Measurements from ENCODE around the gene NUMA1. TPM values are rescaled to one million over a fixed set of nuclear protein-coding genes. Genes with fewer than 3 reads are reported as not detected.

The NUMA1 gene
- total RNA-seq, 4 donors from 2014 or later = 259 to 342 (median 280) TPM

- TF ChIP-seq, protein P1, sequence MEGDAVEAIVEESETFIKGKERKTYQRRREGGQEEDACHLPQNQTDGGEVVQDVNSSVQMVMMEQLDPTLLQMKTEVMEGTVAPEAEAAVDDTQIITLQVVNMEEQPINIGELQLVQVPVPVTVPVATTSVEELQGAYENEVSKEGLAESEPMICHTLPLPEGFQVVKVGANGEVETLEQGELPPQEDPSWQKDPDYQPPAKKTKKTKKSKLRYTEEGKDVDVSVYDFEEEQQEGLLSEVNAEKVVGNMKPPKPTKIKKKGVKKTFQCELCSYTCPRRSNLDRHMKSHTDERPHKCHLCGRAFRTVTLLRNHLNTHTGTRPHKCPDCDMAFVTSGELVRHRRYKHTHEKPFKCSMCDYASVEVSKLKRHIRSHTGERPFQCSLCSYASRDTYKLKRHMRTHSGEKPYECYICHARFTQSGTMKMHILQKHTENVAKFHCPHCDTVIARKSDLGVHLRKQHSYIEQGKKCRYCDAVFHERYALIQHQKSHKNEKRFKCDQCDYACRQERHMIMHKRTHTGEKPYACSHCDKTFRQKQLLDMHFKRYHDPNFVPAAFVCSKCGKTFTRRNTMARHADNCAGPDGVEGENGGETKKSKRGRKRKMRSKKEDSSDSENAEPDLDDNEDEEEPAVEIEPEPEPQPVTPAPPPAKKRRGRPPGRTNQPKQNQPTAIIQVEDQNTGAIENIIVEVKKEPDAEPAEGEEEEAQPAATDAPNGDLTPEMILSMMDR (IDR thresholded peaks at IDR 0.05) = peak in 1 of 6 experiments; percentile 10
- no peak for TF ChIP-seq POLR2A (IDR thresholded peaks at IDR 0.05)
- Histone ChIP-seq H3K36me3 (no peaks in the 10 kb centered on the region), H3K9me3 (no peaks in the 10 kb centered on the region), H3K27me3 (no peaks in the 10 kb centered on the region), H3K4me1 (peaks cover 9 to 15% of the 10 kb centered on the region in 2 donors), H3K4me3 (replicated peaks in 1 of 3) (peak overlapping the region in 2 of 3 donors; percentile 4 to 26), H3K27ac (peak overlapping the region; percentile 92 to 98 (median 98))
- no peak for DNase-seq
- 2 to 3% methylated on average over 9 to 10 of the region's 10 CpGs for WGBS, 2 donors
- intact Hi-C loops (cut with DNase I) = no loop called here
Measured at GRCh38 chr11:72111300-72112142, 31.2 kb upstream of the NUMA1 start.

GRCh38 chr11:72105888-72106287 is 25.5 kb upstream of the NUMA1 start, which contains the start of gene TOMT:
Gene TOMT (plus strand): TSS chr11:72105924. CDS start chr11:72105952, 28 bp downstream.
- intact Hi-C loops (cut with DNase I) = loop anchor here (10.0 kb wide), 2 partner anchors 119 to 329 kb away; partner anchors contain the start of genes CLPB and INPPL1
- DNase-seq = no peak
- no peak within 1 kb of the TSS for H3K4me3 ChIP-seq (replicated peaks in 1 of 3)
- H3K27ac ChIP-seq = no peak within 1 kb of the TSS
- H3K9me3 ChIP-seq = no peaks in the 10 kb centered on the region
- 97% methylated on average over 7 to 11 of the region's 14 CpGs for WGBS, 2 donors
- H3K27me3 ChIP-seq = no peaks in the 10 kb centered on the region
- no peaks in the 10 kb centered on the region for H3K36me3 ChIP-seq
- peaks cover 14 to 21% of the 10 kb centered on the region in 2 donors for H3K4me1 ChIP-seq
- TF ChIP-seq, protein P1 (IDR thresholded peaks at IDR 0.05) = no peak

DNA sequence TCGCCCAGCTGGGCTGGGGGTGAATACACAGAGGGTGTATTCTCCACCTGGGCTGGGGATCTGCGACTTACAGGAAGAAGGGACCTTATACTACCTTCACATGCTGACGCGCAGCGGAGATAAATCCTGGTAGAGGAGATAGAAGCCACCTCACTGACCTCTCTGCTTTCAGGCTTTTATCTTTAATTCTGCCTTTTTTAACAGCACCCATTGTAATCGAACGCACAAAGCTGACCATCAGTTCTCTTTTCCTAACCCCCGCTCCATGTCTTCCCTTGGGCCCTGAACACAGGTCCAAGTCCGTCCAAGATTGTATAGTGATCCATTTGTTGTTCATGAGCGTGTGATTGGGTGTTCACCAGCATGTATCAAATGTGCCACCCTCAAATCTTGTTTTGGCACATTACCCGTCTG is 23.4 kb upstream of the NUMA1 start:
- TF ChIP-seq POLR2A (IDR thresholded peaks at IDR 0.05) = no peak
- TF ChIP-seq, protein P1 (IDR thresholded peaks at IDR 0.05) = no peak
- H3K27ac ChIP-seq = peak overlapping the region; percentile 92 to 98 (median 96)
- intact Hi-C loops (cut with DNase I) = loop anchor here (10.0 kb wide), 2 partner anchors 121 to 331 kb away; partner anchors contain the start of genes CLPB and INPPL1
- no peaks in the 10 kb centered on the region for H3K27me3 ChIP-seq
- no peaks in the 10 kb centered on the region for H3K9me3 ChIP-seq
- peaks cover 3 to 5% of the 10 kb centered on the region in 2 donors for H3K36me3 ChIP-seq
- WGBS, 2 donors = 76 to 83% methylated on average over 11 of the region's 11 CpGs
- H3K4me1 ChIP-seq = peaks cover 14 to 34% of the 10 kb centered on the region in 2 donors
- no peak for DNase-seq
- H3K4me3 ChIP-seq (replicated peaks in 1 of 3) = peak overlapping the region in 1 of 3 donors; percentile 76

DNA sequence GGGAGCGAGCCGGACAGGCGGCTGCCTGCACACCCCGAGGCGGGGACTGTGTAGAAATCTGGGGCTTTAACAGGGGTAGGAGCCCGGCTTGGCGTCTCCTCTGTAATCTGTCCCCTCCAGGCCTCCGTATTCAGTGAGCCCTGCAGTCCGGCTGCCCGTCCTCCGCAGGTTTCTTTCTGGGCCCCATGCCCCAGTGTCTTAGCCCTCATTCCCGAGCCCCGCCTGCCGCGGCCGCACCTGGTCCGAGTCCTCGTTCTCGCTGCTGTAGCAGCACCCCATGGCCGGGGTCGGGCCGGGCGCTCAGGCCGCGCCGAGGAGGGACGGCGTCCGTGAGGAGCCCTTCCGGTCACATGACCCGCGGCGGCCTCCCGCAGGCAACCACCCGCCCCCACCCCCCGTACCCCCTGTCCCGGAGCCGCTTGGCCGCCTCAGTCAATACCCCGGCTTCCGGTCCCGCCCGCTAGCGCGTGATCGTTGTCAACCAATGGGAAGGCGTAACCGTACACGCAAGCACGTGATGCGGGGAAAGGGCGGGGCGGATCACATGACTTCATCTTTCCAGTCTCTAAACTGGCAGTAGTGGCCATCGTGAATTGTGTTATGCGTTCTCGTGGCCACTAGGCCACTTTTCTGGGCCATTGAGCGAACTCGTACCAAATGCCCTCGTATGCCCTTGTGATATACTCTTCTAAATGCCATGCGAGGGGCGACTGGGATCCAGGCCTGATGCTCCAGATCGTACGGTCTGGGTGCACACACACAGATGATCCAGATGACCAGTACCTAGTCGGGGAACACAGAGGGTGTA is 22.8 kb upstream of the NUMA1 start, which contains the start of gene LAMTOR1:
Gene LAMTOR1, minus strand, starts transcription at position 352 of the 808 bp plus-strand sequence. Its CDS starts 73 bp downstream, at position 279.
- no peaks in the 10 kb centered on the region for H3K27me3 ChIP-seq
- peak within 1 kb of the TSS; percentile 92 to 98 (median 96) for H3K27ac ChIP-seq
- peak; percentile 56 to 82 for TF ChIP-seq POLR2A (IDR thresholded peaks at IDR 0.05)
- TF ChIP-seq, protein P1 (IDR thresholded peaks at IDR 0.05) = peak in 4 of 6 experiments; percentile 31 to 67 (median 56)
- WGBS, 2 donors = 4 to 8% methylated on average over 24 to 26 of the region's 64 CpGs
- intact Hi-C loops (cut with DNase I) = loop anchor here (10.0 kb wide), 2 partner anchors 122 to 332 kb away; partner anchors contain the start of genes CLPB and INPPL1
- peak; percentile 100 for DNase-seq
- H3K9me3 ChIP-seq = no peaks in the 10 kb centered on the region
- H3K4me3 ChIP-seq (replicated peaks in 1 of 3) = peak within 1 kb of the TSS; percentile 56 to 99 (median 76)
- peaks cover 9 to 11% of the 10 kb centered on the region in 2 donors for H3K36me3 ChIP-seq
- peaks cover 14 to 34% of the 10 kb centered on the region in 2 donors for H3K4me1 ChIP-seq
